Parathyroid adenoma (tissue), 2 donors: ENCODE results near the gene ECM2.

Experiments
- H2AFZ ChIP-seq: fragments of 300-600 bp; sonication (generic); one replicate; pipeline ENCODE4 v1.7.0; 2017; ENCODE audit warnings: antibody characterized with exemption, mild to moderate bottlenecking
- H3K27ac ChIP-seq: fragments of 300-600 bp; sonication (generic); one replicate; pipeline ENCODE4 v1.7.0; 2017
- H3K27me3 ChIP-seq: fragments of 300-600 bp; sonication (generic); one replicate; pipeline ENCODE4 v1.7.0; 2017; ENCODE audit warnings: low read length; ENCODE audit not compliant: control insufficient read depth, insufficient read depth
- H3K36me3 ChIP-seq: fragments of 300-600 bp; sonication (generic); one replicate; pipeline ENCODE4 v1.7.0; 2017; ENCODE audit warnings: low read length; ENCODE audit not compliant: control insufficient read depth, insufficient read depth
- H3K4me1 ChIP-seq: fragments of 300-600 bp; sonication (generic); one replicate; pipeline ENCODE4 v1.7.0; 2017; ENCODE audit warnings: control low read depth
- H3K4me2 ChIP-seq: fragments of 300-600 bp; sonication (generic); one replicate; pipeline ENCODE4 v1.7.0; 2017; ENCODE audit warnings: low read length
- H3K4me3 ChIP-seq: fragments of 300-600 bp; sonication (generic); one replicate; pipeline ENCODE4 v1.7.0; 2017; ENCODE audit warnings: low read depth, low read length
- H3K79me2 ChIP-seq: fragments of 300-600 bp; sonication (generic); one replicate; pipeline ENCODE4 v1.7.0; 2017; ENCODE audit warnings: control low read depth
- H3K9ac ChIP-seq: fragments of 300-600 bp; sonication (generic); one replicate; pipeline ENCODE4 v1.7.0; 2017; ENCODE audit warnings: mild to moderate bottlenecking
- H3K9me3 ChIP-seq: fragments of 300-600 bp; sonication (generic); one replicate; pipeline ENCODE4 v1.7.0; 2017; ENCODE audit warnings: low read length; ENCODE audit not compliant: control insufficient read depth
- TF ChIP-seq, protein P1 (sequence below): fragments of 300-600 bp; sonication (generic); IDR thresholded peaks from one replicate; pipeline ENCODE4 v1.7.0; 2017; ENCODE audit warnings: antibody characterized with exemption, mild to moderate bottlenecking
- donor health status: primary hyperparathyroidism.

The ECM2 gene

GRCh38 chr9:92500725-92501124 is 35.1 kb downstream of the ECM2 start:
- no peaks in the 10 kb centered on the region for H3K79me2 ChIP-seq
- H3K9ac ChIP-seq = no peak overlapping the region
- no peaks in the 10 kb centered on the region for H3K9me3 ChIP-seq
- H3K27me3 ChIP-seq = no peaks in the 10 kb centered on the region
- no peaks in the 10 kb centered on the region for H3K4me1 ChIP-seq
- H2AFZ ChIP-seq = no peak overlapping the region
- H3K36me3 ChIP-seq = no peaks in the 10 kb centered on the region
- no peak overlapping the region for H3K4me3 ChIP-seq
- H3K27ac ChIP-seq = no peak overlapping the region
- no peak overlapping the region for H3K4me2 ChIP-seq
- TF ChIP-seq, protein P1, sequence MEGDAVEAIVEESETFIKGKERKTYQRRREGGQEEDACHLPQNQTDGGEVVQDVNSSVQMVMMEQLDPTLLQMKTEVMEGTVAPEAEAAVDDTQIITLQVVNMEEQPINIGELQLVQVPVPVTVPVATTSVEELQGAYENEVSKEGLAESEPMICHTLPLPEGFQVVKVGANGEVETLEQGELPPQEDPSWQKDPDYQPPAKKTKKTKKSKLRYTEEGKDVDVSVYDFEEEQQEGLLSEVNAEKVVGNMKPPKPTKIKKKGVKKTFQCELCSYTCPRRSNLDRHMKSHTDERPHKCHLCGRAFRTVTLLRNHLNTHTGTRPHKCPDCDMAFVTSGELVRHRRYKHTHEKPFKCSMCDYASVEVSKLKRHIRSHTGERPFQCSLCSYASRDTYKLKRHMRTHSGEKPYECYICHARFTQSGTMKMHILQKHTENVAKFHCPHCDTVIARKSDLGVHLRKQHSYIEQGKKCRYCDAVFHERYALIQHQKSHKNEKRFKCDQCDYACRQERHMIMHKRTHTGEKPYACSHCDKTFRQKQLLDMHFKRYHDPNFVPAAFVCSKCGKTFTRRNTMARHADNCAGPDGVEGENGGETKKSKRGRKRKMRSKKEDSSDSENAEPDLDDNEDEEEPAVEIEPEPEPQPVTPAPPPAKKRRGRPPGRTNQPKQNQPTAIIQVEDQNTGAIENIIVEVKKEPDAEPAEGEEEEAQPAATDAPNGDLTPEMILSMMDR = no peak

GRCh38 chr9:92499701-92500100 is 36.1 kb downstream of the ECM2 start:
- Histone ChIP-seq H3K4me1 (no peaks in the 10 kb centered on the region), H3K27ac (no peak overlapping the region), H3K4me2 (no peak overlapping the region), H3K36me3 (no peaks in the 10 kb centered on the region), H3K27me3 (no peaks in the 10 kb centered on the region), H3K4me3 (no peak overlapping the region), H2AFZ (no peak overlapping the region), H3K9me3 (no peaks in the 10 kb centered on the region), H3K9ac (no peak overlapping the region), H3K79me2 (no peaks in the 10 kb centered on the region)
- TF ChIP-seq, protein P1 = no peak

- H3K9me3 ChIP-seq = no peaks in the 10 kb centered on the region
- TF ChIP-seq, protein P1 = no peak
- H3K36me3 ChIP-seq = no peaks in the 10 kb centered on the region
- H3K27me3 ChIP-seq = no peaks in the 10 kb centered on the region
- no peak overlapping the region for H3K4me2 ChIP-seq
- no peak overlapping the region for H3K4me3 ChIP-seq
- no peaks in the 10 kb centered on the region for H3K79me2 ChIP-seq
- H2AFZ ChIP-seq = no peak overlapping the region
- H3K9ac ChIP-seq = no peak overlapping the region
- no peaks in the 10 kb centered on the region for H3K4me1 ChIP-seq
- no peak overlapping the region for H3K27ac ChIP-seq
Observed at GRCh38 chr9:92496396-92497176, 39.2 kb downstream of the ECM2 start.

- H3K4me2 ChIP-seq = no peak overlapping the region
- no peaks in the 10 kb centered on the region for H3K79me2 ChIP-seq
- H3K27me3 ChIP-seq = no peaks in the 10 kb centered on the region
- no peaks in the 10 kb centered on the region for H3K9me3 ChIP-seq
- TF ChIP-seq, protein P1 = no peak
- no peak overlapping the region for H3K9ac ChIP-seq
- no peaks in the 10 kb centered on the region for H3K4me1 ChIP-seq
- H3K27ac ChIP-seq = no peak overlapping the region
- no peaks in the 10 kb centered on the region for H3K36me3 ChIP-seq
- no peak overlapping the region for H3K4me3 ChIP-seq
- no peak overlapping the region for H2AFZ ChIP-seq
Observed at GRCh38 chr9:92494856-92495255, 40.9 kb downstream of the ECM2 start.
